Brain microvascular endothelial cell (primary cell): ENCODE measurements around the gene GPX6.

Source experiments
- DNase-seq: peaks from one replicate; pipeline ENCODE4 v3.0.0-alpha.2; 2020
- H3K27ac ChIP-seq: fragments of 250-450 bp; sonication (Bioruptor Pico); 2 replicates; pipeline ENCODE4 v1.5.1; 2020; ENCODE audit warnings: mild to moderate bottlenecking, moderate library complexity
- H3K27me3 ChIP-seq: fragments of 250-450 bp; sonication (Bioruptor Pico); replicated peaks from 2 replicates; pipeline ENCODE4 v1.5.1; 2020; ENCODE audit warnings: mild to moderate bottlenecking
- H3K36me3 ChIP-seq: fragments of 250-450 bp; sonication (Bioruptor Pico); replicated peaks from 2 replicates; pipeline ENCODE4 v1.5.1; 2020; ENCODE audit warnings: mild to moderate bottlenecking
- H3K4me3 ChIP-seq: 2 replicates; pipeline ENCODE4 v1.5.1; 2011; ENCODE audit warnings: low read depth, mild to moderate bottlenecking, control low read depth, low read length, moderate library complexity
- in situ Hi-C: cut with HindIII; loops from 2 replicates; pipeline ENCODE4 v1.10.0; 2017; ENCODE audit warnings: low sequenced_read_pairs, low pct_ligation_motif_present
- TF ChIP-seq, protein P1 (sequence below): IDR thresholded peaks from 2 replicates; pipeline ENCODE4 v1.5.1; 2011; ENCODE audit warnings: low read depth, mild to moderate bottlenecking, moderate library complexity, low read length, control low read depth, inconsistent platforms; ENCODE audit errors: missing control alignments

GPX6 gene

DNA sequence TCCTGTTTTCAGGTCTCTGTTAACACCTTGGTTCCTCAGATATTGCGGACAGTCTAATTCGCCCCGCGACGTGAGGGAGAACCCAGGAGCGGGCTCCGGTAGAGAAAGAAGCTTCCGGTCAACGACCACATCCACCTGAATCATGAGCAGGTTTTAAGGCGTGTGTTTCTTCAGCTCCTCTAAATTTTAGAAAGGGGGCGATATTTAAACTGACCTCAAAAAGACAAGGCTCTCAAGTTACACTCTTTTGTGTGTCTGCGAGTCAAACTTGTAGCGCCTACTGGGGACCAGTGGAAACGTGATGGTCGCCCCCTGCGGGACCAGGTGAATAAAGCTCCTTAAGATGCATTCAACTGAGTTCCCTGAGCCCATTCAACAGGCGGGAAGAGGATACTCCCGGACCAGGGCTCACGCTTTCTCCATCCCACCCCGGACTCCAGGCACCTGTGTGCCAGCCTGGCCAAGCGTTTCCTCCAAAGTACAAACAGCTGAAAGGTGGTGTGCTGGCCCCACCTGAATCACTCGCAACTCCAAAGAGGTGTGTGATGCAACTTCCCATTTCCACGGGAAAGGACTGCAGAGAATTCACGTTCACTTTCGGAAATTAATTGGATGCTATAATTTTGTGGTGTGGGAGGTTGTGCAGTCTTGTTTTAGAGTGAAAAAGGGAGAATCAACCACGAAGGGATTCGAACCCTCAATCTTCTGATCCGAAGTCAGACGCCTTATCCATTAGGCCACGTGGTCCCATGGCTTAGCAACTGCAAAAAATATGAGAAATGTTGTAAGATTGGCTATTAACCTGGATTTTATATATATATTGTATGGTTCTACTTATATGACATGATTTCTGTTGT, 27.1 kb upstream of the GPX6 start:
- in situ Hi-C loops = no loop called here
- no peaks in the 10 kb centered on the region for H3K36me3 ChIP-seq
- H3K4me3 ChIP-seq = peak overlapping the region; percentile 39
- TF ChIP-seq, protein P1, sequence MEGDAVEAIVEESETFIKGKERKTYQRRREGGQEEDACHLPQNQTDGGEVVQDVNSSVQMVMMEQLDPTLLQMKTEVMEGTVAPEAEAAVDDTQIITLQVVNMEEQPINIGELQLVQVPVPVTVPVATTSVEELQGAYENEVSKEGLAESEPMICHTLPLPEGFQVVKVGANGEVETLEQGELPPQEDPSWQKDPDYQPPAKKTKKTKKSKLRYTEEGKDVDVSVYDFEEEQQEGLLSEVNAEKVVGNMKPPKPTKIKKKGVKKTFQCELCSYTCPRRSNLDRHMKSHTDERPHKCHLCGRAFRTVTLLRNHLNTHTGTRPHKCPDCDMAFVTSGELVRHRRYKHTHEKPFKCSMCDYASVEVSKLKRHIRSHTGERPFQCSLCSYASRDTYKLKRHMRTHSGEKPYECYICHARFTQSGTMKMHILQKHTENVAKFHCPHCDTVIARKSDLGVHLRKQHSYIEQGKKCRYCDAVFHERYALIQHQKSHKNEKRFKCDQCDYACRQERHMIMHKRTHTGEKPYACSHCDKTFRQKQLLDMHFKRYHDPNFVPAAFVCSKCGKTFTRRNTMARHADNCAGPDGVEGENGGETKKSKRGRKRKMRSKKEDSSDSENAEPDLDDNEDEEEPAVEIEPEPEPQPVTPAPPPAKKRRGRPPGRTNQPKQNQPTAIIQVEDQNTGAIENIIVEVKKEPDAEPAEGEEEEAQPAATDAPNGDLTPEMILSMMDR = peak; percentile 74
- no peaks in the 10 kb centered on the region for H3K27me3 ChIP-seq
- DNase-seq = peak; percentile 85
- no peak overlapping the region for H3K27ac ChIP-seq

DNA sequence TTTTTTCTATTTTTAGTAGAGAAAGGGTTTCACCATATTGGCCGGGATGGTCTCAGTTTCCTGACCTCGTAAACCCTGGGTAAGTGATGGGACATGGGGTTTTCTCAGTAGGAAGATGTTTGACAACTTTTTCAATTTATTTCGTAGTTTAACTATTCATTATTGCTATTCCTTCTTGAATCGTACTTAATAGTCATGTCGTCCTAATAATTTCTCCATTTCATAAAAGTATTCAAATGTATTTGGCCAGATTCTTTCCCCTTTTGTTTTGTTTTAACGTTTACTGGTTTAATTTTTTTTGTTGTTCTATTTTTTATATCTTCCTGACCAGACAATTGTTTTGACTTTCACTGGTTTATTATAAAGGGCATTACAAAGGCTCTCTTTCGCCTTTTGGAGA, 26.4 kb upstream of the GPX6 start:
- H3K36me3 ChIP-seq = no peaks in the 10 kb centered on the region
- no peak for DNase-seq
- H3K27ac ChIP-seq = no peak overlapping the region
- in situ Hi-C loops = no loop called here
- TF ChIP-seq, protein P1 = no peak
- H3K4me3 ChIP-seq = no peak overlapping the region
- H3K27me3 ChIP-seq = no peaks in the 10 kb centered on the region

DNA sequence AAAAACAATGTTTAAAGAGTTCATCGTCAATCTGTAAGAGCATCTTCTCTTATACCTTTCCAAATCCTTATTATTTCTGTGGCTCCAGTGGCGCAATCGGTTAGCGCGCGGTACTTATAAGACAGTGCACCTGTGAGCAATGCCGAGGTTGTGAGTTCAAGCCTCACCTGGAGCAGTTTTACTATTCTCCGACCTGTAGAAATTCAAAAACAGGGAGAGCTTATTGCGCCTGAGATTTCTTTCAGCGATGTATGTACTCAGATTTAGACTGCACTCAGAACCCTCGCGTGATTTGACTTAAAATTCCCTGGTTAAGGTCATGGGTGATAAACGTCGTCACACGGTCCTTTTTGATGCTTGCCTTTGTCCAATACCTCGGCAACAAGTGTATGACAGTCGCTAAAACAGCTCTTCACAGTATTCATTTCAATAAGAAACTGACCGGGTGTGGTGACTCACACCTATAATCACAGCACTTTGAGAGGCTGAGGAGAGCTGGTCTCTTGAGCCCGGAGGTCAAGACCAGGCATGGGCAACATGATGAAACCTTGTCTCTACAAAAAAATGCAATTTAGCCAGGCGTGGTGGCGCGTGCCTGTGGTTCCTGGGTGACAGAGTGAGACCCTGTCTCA, 22.0 kb upstream of the GPX6 start:
- no peaks in the 10 kb centered on the region for H3K36me3 ChIP-seq
- TF ChIP-seq, protein P1 = no peak
- peak; percentile 57 for DNase-seq
- peak overlapping the region; percentile 41 for H3K4me3 ChIP-seq
- in situ Hi-C loops = no loop called here
- no peaks in the 10 kb centered on the region for H3K27me3 ChIP-seq
- no peak overlapping the region for H3K27ac ChIP-seq

DNA sequence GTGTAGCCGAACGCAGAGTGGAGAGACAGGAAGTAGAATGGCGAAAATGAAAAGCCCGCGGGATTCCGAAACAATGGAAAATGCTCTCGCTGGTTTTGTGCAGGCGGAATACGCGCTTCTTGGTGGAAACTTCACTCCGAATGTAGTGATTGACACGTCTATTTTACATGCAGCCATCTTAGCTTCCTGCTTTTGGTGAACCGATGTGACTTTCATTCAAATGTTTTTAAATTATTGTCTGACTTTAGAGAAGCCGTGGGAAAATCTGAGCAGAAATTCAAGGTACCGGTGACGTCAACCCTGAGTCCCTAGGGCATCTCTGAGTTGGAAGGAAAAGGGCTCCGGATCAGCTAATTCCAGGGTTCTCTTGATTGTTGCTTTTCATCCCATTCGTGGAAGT, 21.5 kb upstream of the GPX6 start:
- peak overlapping the region; percentile 41 for H3K4me3 ChIP-seq
- in situ Hi-C loops = no loop called here

DNA sequence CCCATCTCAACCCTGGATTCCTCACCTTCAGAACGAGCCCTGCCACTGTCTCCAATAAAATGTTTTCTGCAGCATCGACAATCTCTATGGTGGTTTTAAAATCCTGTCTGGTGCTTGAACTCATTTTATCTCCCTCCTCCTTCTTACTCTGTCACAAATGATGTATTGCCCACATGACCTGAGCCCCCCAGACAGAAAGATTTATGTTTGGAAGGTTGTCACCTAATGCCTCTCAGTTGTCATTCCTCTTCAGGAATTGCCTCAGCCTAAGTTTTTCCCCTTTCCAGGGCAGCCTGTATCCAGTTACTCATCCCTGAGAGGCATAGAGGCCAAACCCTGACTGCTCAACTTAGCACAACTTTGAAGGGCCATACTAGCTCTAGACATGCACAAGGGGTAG, 19.3 kb upstream of the GPX6 start:
- H3K27me3 ChIP-seq = no peaks in the 10 kb centered on the region
- in situ Hi-C loops = no loop called here
- H3K4me3 ChIP-seq = no peak overlapping the region
- no peaks in the 10 kb centered on the region for H3K36me3 ChIP-seq
- TF ChIP-seq, protein P1 = no peak
- DNase-seq = no peak
- H3K27ac ChIP-seq = no peak overlapping the region

More for the DNA sequence above, 21.5 kb upstream of the GPX6 start:
- Histone ChIP-seq H3K36me3 (no peaks in the 10 kb centered on the region), H3K27ac (peak overlapping the region; percentile 32), H3K27me3 (no peaks in the 10 kb centered on the region)
- DNase-seq = peak; percentile 45
- TF ChIP-seq, protein P1 = no peak

DNA sequence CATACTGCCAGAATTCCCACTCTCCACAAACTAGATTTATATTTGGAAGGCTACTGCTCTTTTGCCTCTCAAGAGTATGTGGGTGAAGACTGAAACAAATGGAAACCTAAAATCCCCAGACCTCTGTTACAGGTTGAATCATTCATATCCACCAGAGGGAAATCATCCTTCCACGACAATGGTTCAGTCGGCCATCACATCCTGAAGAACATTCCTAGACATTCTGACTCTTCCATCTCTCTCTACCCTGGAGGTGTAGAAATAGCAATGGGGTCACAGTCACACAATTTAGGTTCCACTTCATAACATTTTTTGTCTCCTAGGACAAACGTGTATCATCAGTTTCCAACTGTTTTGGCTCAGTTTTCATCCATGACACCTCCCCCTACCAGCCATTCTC, 18.7 kb upstream of the GPX6 start:
- in situ Hi-C loops = no loop called here

More for the DNA sequence above, 18.7 kb upstream of the GPX6 start:
- H3K27ac ChIP-seq = no peak overlapping the region
- no peak for DNase-seq
- H3K4me3 ChIP-seq = no peak overlapping the region
- TF ChIP-seq, protein P1 = no peak
- no peaks in the 10 kb centered on the region for H3K27me3 ChIP-seq
- no peaks in the 10 kb centered on the region for H3K36me3 ChIP-seq
